GM18519 (cell line): ENCODE data around the gene SPG7.
"Not testable (repeated sequence)": the region's sequence is repeated elsewhere in the genome, so short reads cannot be mapped to it uniquely, and the experiment has no call there.

Experiments
- ATAC-seq: cut with Tn5 transposase; IDR thresholded peaks from one replicate; pipeline ENCODE4 v1.9.1; 2021; ENCODE audit warnings: mild to moderate bottlenecking, moderate library complexity; ENCODE audit not compliant: unreplicated experiment, low FRiP score

Gene SPG7

DNA sequence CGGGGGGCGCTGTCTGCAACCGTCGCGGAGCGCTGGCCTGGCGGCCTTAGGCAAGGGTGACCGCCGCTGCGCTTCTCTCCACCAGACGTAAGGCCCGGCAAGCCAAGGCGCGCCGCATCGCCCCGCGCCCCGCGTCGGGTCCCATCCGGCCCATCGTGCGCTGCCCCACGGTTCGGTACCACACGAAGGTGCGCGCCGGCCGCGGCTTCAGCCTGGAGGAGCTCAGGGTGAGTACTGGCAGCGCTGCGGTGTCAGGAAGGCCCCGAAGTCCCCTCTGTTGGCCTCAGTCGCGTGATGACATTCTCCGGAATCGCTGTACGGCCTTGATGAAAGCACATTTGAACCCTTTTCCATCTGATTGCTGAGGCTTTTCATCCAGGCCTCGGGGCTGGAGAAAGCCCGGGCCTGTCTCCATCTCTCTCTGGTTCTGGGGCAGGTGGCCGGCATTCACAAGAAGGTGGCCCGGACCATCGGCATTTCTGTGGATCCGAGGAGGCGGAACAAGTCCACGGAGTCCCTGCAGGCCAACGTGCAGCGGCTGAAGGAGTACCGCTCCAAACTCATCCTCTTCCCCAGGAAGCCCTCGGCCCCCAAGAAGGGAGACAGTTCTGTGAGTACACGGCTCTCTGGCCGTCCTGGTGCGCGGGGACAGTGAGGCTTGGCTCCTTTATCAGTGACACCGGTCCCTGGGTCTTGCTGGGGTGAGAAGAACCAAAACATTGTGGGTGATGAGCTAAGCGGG is 53.1 kb downstream of the SPG7 start:
- no peak for ATAC-seq

DNA sequence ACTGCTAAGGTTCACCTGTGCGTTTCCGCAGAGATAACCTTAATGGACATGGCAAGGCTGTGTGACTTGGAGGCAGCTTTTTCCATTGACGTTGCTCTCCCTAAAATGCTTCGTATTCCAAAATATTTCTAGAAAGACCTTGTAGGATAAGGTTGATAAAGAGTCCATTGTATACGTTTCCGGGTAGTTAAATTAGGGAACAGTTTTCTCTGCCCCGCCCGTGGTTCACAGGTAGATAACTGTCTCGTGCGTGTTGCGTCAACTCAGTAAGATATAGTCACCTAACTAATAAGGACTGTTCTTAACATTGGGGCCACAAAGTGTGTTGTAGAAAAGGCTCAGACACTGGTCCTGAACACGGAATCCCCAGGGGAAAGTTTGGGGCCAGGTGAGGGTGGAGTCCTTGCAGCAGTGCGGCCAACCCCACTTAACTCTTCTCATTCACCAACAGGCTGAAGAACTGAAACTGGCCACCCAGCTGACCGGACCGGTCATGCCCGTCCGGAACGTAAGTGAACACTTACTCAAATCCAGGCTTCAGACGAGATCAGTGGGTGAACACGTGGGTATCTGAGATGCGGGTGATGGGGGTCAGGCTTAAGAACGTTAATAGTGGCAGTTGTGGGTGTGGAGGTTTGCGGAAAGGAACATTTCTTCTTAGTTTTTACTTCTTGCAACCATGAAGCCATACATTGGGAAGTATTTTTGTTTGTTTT is 53.8 kb downstream of the SPG7 start:
- no peak for ATAC-seq

DNA sequence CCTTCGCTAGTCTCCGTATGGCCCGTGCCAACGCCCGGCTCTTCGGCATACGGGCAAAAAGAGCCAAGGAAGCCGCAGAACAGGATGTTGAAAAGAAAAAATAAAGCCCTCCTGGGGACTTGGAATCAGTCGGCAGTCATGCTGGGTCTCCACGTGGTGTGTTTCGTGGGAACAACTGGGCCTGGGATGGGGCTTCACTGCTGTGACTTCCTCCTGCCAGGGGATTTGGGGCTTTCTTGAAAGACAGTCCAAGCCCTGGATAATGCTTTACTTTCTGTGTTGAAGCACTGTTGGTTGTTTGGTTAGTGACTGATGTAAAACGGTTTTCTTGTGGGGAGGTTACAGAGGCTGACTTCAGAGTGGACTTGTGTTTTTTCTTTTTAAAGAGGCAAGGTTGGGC is 54.7 kb downstream of the SPG7 start:
- no peak for ATAC-seq

DNA sequence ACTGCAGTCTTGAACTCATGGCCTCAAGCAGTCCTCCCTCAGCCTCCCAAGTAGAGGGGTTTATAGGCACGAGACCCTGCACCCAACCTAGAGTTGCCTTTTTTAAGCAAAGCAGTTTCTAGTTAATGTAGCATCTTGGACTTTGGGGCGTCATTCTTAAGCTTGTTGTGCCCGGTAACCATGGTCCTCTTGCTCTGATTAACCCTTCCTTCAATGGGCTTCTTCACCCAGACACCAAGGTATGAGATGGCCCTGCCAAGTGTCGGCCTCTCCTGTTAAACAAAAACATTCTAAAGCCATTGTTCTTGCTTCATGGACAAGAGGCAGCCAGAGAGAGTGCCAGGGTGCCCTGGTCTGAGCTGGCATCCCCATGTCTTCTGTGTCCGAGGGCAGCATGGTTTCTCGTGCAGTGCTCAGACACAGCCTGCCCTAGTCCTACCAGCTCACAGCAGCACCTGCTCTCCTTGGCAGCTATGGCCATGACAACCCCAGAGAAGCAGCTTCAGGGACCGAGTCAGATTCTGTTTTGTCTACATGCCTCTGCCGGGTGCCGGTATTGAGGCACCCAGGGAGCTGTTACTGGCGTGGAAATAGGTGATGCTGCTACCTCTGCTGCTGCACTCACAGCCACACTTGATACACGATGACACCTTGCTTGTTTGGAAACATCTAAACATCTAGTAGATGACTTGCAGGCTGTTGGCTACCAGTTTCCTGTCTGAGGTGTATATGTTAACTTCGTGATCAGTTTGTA is 55.6 kb downstream of the SPG7 start:
- no peak for ATAC-seq

DNA sequence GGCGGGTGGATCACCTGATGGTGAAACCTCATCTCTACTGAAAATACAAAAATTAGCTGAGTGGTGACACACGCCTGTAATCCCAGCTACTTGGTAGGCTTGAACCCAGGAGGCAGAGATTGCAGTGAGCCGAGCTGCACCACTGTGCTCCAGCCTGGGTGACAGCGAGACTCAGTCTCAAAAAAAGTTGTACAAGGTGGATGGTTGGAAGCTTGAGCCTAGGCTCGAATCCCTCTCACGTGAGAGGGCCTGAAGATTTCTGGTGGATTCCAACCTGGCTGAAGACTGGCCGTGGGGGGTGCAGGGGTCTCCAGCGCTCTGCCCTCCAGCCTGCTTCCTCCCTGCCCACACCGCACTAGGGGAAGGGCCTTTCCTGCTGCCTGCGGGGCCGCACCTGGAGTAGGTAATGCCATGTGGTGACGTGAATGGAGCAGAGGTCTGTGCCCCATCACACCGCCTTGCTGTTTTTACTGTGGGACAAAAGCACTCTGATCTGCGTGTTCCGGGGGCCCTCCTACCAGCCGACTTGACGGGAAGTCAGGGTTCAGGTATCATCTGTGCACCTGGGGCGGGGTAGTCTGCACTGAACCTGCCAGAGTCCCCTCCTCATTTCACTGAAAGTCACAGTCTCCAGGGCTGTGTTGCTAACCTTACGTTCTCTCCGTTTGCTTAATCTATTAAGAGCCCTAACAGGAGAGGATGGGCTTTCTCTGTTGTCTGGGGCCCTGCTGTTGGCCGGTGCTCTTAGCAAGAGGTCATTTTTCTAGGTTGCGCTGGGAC is 56.5 kb downstream of the SPG7 start:
- no peak for ATAC-seq

DNA sequence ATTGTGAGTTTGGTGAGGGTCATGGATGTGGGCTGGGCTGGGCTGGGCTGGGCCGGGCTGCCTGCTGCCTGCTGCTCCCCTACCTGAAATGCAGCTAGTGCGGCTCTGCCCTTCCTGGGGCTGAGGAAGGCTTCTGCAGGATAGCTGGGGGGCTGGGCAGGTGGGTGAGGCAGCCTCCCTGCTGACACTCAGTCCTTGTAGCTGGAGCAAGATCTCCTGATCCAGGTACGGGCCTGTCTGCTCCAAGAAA is 57.0 kb downstream of the SPG7 start:
- ATAC-seq = no peak

DNA sequence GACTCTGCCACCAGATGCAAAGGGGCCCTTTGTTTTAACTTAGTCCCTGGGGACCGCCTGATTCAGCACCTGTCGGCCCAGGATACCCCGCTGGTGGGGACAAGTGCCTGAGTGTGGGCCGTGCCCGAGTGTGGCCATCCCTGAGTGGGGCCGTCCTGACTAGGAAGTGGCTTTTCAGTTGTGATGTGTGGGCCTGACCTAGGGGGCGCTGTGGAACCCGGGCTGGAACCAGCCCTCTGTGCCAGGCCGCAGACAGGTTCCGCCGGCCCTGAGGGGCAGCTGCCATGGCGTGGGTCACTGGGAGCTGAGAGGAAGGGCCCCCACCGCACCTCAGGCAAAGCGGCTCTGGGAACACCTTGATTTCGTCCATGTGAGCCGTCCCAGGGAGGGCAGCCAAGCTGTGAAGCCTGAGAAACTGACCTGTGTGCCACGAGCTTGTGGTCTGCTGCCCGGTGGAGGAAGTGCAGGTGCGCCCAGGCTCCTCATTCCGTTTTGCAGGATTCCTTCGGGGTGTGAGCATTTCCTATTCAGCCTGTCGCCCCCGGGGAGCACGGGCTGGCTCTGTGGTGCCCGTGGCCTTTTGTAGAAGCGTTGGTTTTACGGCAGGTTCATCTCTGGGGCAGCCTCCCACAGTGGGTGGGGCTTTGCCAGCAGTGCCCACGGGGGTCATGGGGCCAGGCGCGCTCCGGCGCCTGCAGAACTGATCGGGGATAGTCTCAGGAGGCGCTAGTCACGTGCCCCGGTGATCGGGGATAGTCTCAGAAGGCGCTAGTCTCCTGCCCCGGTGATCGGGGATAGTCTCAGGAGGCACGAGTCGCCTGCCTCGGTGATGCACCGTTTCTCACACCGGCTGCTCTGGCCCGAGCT is 57.5 kb downstream of the SPG7 start:
- ATAC-seq = no peak

DNA sequence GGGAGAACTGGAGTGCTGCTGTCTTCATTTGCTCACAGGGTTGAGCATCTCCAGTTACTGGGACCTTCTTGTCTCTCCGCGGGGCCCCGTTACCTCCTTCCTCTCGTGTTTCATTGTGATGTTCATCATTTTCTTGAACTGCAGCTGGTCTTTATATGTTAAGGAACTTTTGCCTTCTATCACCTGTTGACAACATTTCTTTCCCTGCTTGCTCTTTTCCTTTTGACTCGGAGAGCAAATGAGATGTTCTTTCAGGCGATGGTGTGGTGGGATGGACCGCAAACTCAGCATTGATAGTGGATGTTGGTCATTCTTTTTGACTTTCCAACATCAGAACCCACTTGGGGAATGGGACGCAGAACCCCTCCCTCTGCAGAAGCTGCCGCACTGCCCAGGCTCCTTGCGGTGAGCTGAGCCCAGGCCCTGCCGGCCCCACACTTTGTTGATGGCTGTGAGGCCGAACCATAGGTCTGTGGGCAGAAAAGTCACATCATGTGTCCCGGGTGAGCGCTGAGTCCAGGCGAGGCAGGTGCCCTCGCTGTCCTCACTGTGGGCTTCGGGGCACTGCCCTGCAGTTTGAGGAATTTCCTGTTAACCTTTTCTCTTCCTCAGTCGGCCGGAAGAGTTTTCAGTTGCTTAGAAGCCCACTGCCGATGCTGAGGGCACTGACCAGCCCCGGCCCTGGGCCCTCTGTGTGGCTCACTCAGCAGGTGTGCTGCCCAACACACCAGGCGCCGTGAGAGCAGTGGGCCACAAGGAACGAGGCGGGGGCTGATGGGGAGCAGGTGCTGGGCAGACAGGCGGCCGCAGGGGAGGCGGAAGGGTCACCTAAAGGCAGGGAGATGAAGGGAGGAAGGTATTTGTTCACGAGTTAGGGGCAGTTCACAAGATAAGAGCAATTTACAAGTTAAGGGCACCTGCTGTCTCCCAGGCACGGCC is 59.7 kb downstream of the SPG7 start:
- ATAC-seq = no peak

DNA sequence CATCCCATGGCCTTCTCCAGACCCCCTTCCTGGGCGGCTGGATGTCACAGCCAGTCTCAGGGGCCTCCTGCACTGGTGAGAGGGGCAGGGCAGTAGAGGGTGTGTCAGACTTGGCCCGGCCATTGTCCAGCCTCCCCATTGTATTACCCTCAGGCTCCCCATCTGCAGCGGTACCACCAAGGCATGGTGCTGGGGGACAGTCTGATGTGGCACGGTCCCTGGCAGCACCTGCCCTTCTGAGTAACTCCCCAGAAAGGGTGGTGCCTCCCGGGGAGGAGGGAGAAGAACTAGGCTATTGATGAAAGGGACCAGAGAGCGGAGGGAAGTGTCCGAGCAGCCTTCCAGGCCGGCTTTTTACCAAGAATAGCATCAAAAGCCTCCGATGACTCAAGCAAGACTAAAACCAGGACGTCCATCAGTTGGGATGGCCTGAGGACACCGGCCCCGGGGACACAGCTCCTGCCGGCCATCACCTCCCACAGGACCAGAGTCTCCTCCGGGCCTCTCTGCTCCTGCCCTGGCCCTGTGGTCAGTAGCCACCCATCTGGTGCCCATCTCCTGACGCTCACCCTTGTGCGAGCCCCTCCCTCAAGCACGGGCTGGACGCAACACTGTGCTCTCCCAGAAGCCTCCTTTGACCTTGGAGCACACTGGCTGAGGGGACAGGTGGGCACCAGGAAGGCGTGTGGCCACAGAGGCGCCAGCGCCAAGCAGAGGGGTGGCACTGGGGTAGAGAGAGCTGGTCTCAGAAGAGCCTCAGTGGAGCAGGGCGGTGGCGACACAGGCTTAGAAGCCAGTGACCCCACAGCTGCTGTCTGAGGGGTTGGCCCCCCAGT is 61.5 kb downstream of the SPG7 start:
- no peak for ATAC-seq

DNA sequence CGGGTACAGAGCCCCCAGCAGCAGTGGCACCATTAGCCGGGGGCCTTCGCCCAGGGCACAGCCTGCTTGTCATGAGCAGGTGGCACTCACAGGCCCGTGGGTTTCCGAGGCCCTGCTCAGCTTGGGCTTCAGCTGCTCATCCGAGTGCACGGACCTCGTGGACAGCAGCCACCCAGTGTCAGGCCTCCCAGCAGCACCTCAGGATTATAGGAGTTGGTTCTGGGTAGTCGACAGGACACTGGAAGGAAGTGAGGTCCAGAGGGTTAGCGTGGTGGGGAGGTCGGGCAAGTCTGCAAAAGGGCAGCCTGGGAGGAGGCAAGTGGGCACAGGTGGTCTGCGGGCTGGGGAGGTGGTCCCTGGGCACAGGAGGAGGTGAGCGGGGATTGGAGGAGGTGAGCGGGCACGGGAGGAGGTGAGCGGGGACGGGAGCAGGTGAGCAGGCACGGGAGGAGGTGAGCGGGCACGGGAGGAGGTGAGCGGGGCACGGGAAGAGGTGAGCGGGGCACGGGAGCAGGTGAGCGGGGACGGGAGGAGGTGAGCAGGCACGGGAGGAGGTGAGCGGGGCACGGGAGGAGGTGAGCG is 62.2 kb downstream of the SPG7 start:
- no peak for ATAC-seq

DNA sequence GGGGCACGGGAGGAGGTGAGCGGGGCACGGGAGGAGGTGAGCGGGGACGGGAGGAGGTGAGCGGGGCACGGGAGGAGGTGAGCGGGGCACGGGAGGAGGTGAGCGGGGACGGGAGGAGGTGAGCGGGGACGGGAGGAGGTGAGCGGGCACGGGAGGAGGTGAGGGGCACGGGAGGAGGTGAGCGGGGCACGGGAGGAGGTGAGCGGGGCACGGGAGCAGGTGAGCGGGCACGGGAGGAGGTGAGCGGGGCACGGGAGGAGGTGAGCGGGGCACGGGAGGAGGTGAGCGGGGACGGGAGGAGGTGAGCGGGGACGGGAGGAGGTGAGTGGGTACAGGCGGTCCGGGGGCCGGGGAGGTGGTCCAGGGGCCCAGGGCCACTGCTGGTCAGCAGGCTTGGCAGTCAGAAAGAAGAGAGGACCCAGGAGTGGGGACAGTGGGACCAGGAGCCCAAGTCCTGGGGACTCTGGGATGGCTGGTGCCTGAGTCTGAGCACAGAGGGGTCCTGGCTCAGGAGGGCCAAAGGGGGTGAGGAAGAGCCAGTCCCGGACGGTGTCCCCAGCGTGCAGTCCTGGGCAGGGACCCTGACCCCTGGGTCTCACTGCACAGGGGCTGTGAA is 62.9 kb downstream of the SPG7 start:
- ATAC-seq = not testable (repeated sequence)

DNA sequence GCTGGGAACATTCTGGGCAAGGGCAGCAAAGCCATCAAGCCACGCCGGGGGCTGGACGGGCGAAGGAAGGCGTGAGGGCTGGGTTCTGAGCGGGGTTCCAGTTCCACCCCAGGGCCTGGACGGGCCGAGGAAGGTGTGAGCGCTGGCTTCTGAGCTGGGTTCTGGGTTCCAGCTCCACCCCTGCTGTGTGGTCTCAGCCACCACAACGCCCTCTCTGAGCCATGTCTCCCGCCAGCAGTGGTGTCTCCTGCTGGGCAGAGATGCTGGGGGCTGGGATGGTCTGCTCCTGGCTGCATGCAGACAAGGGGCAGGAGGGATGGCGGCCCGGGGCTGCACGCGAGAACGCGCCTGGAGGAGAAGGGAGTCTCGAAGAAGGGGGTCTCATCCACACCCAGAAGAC is 63.4 kb downstream of the SPG7 start:
- ATAC-seq = no peak

DNA sequence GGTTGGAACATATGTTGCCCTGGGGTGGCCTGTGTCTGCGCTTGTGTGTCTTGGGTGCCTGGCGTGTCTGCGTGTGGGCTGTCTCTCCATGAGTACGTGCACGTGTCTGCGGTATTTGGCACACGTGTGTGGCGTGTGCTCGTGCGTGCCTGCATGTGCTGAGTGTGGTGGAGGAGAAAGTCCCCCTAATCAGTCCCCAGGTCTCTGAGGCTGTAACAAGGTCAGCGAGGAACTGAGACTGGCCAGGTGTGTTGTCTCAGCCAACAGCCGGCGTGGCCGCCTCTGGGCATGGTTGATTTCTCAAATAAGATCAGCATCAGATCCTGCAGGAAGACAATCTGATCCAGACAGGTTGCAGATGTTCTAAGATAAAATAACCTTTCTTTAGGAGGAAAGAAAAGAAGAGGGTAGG is 63.9 kb downstream of the SPG7 start:
- no peak for ATAC-seq

DNA sequence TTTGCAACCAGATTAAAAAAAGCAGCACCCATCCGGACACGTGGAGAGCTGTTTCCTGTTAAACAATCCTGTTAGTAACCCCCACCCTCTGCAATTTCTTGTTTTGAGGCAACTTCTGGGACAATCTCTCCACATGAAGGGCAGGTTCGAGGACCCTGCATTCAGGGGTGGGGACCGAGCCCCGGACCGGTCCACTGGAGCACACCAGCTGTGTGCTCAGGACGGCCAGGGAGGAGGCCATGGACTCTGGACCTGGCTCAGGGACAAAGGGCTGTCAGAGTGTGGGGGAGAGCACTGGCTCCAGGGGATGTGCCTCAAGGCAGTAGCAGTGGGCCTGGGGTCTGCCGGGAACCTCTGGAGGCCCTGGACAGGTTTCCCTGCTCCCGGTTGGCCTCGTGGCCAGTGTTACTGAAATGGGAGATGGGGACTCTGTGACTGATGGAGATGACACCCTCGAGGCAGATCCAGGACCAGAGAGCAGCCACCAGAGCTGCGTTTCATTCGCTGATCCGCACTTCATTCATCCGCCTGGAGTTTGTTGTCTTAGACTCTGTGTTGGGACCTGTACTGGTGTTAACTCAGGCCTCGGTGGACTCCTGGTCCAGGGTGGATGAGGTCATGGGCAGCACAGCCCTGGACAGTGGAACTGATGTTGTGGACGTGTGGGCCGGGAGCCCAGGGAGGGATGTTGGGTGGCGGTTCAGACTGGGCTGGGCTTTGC is 64.4 kb downstream of the SPG7 start:
- no peak for ATAC-seq

DNA sequence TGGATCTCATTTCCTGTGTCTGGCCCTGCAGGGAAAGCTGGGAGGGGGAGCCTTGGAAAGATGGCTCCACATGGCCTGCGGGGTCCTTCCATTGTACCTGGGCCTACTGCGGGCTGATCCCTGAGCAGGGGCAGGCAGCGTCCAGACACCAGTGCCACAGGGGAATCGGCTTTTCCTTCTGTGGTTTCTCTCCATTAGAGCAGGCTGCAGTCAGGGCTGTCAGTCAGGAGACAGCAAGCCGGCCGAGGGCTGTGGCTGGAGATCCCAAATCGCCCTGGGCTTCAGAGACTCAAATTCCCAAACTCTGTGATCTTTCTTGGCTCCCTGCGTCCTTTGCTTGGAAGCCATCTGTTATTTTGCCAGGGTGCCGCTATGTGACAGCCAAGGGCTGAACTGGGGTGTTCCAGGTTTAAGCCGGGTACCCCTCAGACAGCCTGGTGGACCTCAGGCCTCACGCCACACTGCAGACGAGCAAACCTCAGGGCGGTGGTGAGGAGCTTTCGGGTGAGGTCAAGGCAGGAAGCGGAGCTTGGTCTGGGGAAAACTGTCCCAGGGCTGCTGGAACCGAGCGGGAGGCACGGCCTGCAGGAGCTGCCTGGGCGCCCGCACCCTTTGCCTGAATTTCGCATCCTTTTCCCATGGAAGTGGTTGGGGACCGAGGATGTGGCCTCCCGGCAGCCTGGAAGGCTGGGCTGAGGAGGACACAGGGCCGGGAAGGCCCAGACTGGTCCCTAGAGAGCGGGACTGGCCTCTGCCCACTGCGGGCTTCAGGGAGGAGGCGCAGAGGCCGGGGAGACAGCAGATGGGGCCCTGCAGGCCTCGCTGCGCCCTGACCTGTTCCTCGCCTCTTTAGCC is 65.8 kb downstream of the SPG7 start:
- ATAC-seq = no peak
